DOHH2 (cell line): ENCODE measurements around the gene TTC12.

Experiments used
- H3F3A ChIP-seq: fragments of 200-600 bp; sonication (generic), shearing (Covaris generic); 2 replicates; pipeline ENCODE4 v1.6.0; 2016; ENCODE audit warnings: antibody characterized with exemption, mild to moderate bottlenecking; ENCODE audit not compliant: control insufficient read depth, insufficient read depth
- H3K27ac ChIP-seq: fragments of 200-600 bp; sonication (generic); 2 replicates; pipeline ENCODE4 v1.5.1; 2014; ENCODE audit warnings: low read depth, mild to moderate bottlenecking, low read length, moderate library complexity
- H3K27me3 ChIP-seq: fragments of 200-600 bp; sonication (generic); 2 replicates; pipeline ENCODE4 v1.6.1; 2014; ENCODE audit warnings: mild to moderate bottlenecking, low read length, mixed read lengths; ENCODE audit not compliant: control insufficient read depth
- H3K36me3 ChIP-seq: fragments of 200-600 bp; sonication (generic); 2 replicates; pipeline ENCODE4 v1.6.1; 2014; ENCODE audit warnings: mild to moderate bottlenecking, low read length, moderate library complexity, mixed read lengths; ENCODE audit not compliant: control insufficient read depth
- H3K4me1 ChIP-seq: fragments of 200-600 bp; sonication (generic); 2 replicates; pipeline ENCODE4 v1.6.1; 2014; ENCODE audit warnings: mild to moderate bottlenecking, low read length, mixed read lengths; ENCODE audit not compliant: control insufficient read depth
- H3K4me2 ChIP-seq: fragments of 200-600 bp; sonication (generic); 2 replicates; pipeline ENCODE4 v1.6.0; 2014; ENCODE audit warnings: mild to moderate bottlenecking, low read length, moderate library complexity
- H3K4me3 ChIP-seq: fragments of 200-600 bp; sonication (generic); 2 replicates; pipeline ENCODE4 v1.5.1; 2014; ENCODE audit warnings: mild to moderate bottlenecking, low read length, mixed read lengths
- H3K79me2 ChIP-seq: fragments of 200-600 bp; sonication (generic); 2 replicates; pipeline ENCODE4 v1.6.1; 2014; ENCODE audit warnings: mild to moderate bottlenecking, low read length, mixed read lengths; ENCODE audit not compliant: control insufficient read depth
- H3K9me2 ChIP-seq: fragments of 200-600 bp; sonication (generic); replicated peaks from 2 replicates; pipeline ENCODE4 v1.6.1; 2014; ENCODE audit warnings: mild to moderate bottlenecking, low read length, mixed read lengths; ENCODE audit not compliant: control insufficient read depth
- H3K9me3 ChIP-seq: fragments of 200-600 bp; sonication (generic); 2 replicates; pipeline ENCODE4 v1.6.1; 2014; ENCODE audit warnings: antibody characterized with exemption, low read length, mixed read lengths; ENCODE audit not compliant: control insufficient read depth, insufficient read depth
- H4K20me1 ChIP-seq: fragments of 200-600 bp; sonication (generic); 2 replicates; pipeline ENCODE4 v1.6.0; 2014; ENCODE audit warnings: low read depth, mild to moderate bottlenecking, antibody characterized with exemption, low read length, moderate library complexity; ENCODE audit not compliant: control insufficient read depth, insufficient read depth
- EZH2phosphoT487 ChIP-seq: fragments of 200-600 bp; sonication (generic); IDR thresholded peaks from 2 replicates; pipeline ENCODE4 v1.6.1; 2017; ENCODE audit warnings: borderline replicate concordance, mild to moderate bottlenecking, antibody characterized with exemption, low read length, moderate library complexity, mixed read lengths
- TF ChIP-seq, protein P1 (sequence below): fragments of 200-600 bp; sonication (generic); IDR thresholded peaks from one replicate; pipeline ENCODE4 v1.5.1; 2014; ENCODE audit warnings: antibody characterized with exemption, mild to moderate bottlenecking, low read depth, low read length; ENCODE audit not compliant: poor library complexity, severe bottlenecking

TTC12 gene

DNA sequence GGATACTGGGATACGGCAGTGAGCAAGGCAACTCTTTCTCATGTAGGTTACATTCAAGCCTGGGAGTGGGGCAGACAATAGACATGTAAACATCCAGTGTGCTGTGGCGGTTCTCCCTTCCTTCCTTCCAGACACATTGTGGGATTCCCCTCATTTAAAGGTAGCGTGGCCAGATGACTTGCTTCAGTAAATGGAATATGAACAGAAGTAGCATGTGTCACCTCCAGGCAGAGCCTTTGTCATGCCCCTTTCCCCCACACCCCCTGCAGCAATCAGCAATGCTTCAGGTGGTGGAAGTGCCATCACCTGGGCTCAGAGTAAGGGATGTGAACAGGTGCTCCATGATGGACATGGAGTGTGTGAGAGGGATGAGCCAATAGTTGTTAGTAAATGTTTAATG, 34.8 kb upstream of the TTC12 start:
- Histone ChIP-seq H3K4me3 (no peak overlapping the region), H3K4me2 (no peak overlapping the region), H3K79me2 (no peaks in the 10 kb centered on the region), H3K9me2 (no peaks in the 10 kb centered on the region), H4K20me1 (no peaks in the 10 kb centered on the region), H3K9me3 (no peaks in the 10 kb centered on the region), H3K36me3 (no peaks in the 10 kb centered on the region), H3K27ac (no peak overlapping the region), H3K4me1 (no peaks in the 10 kb centered on the region), H3K27me3 (no peaks in the 10 kb centered on the region), H3F3A (no peaks in the 10 kb centered on the region)
- TF ChIP-seq EZH2phosphoT487: no peak
- TF ChIP-seq, protein P1, sequence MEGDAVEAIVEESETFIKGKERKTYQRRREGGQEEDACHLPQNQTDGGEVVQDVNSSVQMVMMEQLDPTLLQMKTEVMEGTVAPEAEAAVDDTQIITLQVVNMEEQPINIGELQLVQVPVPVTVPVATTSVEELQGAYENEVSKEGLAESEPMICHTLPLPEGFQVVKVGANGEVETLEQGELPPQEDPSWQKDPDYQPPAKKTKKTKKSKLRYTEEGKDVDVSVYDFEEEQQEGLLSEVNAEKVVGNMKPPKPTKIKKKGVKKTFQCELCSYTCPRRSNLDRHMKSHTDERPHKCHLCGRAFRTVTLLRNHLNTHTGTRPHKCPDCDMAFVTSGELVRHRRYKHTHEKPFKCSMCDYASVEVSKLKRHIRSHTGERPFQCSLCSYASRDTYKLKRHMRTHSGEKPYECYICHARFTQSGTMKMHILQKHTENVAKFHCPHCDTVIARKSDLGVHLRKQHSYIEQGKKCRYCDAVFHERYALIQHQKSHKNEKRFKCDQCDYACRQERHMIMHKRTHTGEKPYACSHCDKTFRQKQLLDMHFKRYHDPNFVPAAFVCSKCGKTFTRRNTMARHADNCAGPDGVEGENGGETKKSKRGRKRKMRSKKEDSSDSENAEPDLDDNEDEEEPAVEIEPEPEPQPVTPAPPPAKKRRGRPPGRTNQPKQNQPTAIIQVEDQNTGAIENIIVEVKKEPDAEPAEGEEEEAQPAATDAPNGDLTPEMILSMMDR: no peak

DNA sequence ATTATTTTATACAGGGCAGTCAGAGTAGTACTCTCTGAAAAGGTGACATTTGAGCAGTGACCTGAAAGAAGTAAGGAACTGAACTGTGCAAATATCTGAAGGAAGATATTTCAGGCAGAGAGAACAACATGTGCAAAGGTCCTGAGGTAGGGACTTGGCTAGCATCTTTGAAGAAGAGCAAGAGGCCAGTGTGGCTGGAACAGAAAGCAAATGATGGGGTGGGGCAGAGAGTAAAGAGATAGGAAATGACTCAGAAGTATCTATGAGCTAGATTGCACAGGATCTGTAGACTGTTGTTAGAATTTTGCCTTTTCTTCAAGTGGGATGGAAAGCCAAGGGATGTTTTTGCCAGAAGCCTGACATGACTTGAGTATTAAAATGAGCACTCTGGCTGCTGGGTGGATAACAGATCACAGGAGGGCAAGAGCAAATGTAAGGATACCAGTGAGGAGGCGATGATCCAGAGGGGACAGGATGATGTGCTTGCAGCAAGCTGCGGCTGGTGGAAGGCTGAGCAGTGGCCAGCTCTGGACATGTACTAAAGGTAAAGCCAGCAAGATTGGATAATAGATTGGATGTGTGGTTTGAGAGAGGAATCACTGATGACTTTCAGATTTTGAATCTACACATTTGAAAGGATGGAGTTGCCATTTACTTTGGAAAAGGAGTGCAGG, 33.2 kb upstream of the TTC12 start:
- Histone ChIP-seq H4K20me1 (no peaks in the 10 kb centered on the region), H3K4me3 (no peak overlapping the region), H3K4me2 (no peak overlapping the region), H3K27me3 (peaks cover 4% of the 10 kb centered on the region; the same call in 1 of the 2 replicates), H3K79me2 (no peaks in the 10 kb centered on the region), H3K4me1 (no peaks in the 10 kb centered on the region), H3K9me2 (no peaks in the 10 kb centered on the region), H3K27ac (no peak overlapping the region), H3K9me3 (no peaks in the 10 kb centered on the region), H3F3A (no peaks in the 10 kb centered on the region), H3K36me3 (no peaks in the 10 kb centered on the region)
- no peak for TF ChIP-seq EZH2phosphoT487

DNA sequence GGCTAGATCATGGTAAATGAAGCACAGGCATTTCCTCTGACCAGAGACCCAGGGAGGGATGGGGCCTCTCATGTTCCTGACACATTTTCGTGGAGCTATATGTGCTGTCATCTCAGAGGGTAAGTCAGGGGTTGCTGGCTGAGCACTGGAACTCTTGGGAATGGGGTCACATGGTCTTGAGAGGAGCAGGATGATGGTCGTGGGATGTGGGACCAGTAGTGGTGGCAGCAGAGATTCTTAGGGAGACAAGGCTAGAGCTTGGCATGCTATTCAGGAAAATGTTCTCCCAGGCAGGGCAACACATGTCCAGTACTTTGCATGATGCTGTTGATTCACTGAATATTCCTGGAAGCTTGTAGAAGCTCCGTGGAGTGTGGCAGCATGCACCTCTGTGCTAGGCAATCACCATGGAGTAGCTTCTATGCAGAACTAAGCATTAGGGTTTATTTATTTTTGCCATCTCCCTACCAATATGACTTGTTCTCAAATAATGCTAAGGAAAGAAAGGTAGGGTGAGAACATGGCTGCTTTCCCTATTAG, 31.4 kb upstream of the TTC12 start:
- H3K79me2 ChIP-seq: no peaks in the 10 kb centered on the region
- H3K4me2 ChIP-seq: no peak overlapping the region
- H3K4me1 ChIP-seq: no peaks in the 10 kb centered on the region
- H3K27me3 ChIP-seq: peaks cover 4% of the 10 kb centered on the region; the same call in 1 of the 2 replicates
- no peaks in the 10 kb centered on the region for H3F3A ChIP-seq
- TF ChIP-seq, protein P1: no peak
- TF ChIP-seq EZH2phosphoT487: no peak
- H3K9me3 ChIP-seq: no peaks in the 10 kb centered on the region
- H3K4me3 ChIP-seq: no peak overlapping the region
- H3K9me2 ChIP-seq: no peaks in the 10 kb centered on the region
- H4K20me1 ChIP-seq: no peaks in the 10 kb centered on the region
- no peaks in the 10 kb centered on the region for H3K36me3 ChIP-seq
- H3K27ac ChIP-seq: no peak overlapping the region

DNA sequence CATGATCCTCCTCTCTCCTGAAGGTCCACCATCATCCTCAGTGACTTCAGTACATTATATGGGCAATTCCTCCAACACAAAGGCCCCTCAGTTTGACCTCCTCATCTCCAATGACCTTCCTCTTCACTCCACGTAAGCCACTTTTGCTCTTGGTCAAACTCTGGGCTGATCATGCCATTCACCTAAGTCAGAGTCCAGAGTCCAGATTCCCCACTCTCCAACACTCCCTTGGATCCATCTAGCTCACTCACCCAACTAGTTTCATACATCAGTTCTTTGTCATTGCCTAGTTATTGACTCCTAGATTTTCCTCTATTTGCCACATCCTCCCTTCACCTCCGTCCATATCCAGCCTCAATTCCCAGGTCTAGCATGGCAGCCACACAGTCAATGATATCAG, 30.5 kb upstream of the TTC12 start:
- Histone ChIP-seq H3K4me1 (no peaks in the 10 kb centered on the region), H3K36me3 (no peaks in the 10 kb centered on the region), H3F3A (no peaks in the 10 kb centered on the region), H3K27me3 (peaks cover 4% of the 10 kb centered on the region; the same call in 1 of the 2 replicates), H4K20me1 (no peaks in the 10 kb centered on the region), H3K9me3 (no peaks in the 10 kb centered on the region), H3K4me3 (no peak overlapping the region), H3K9me2 (no peaks in the 10 kb centered on the region), H3K4me2 (no peak overlapping the region), H3K79me2 (no peaks in the 10 kb centered on the region), H3K27ac (no peak overlapping the region)
- TF ChIP-seq, protein P1: no peak
- no peak for TF ChIP-seq EZH2phosphoT487
